HCT116 (cell line): ENCODE data around the gene SH3GL3. TPM values are rescaled to one million over a fixed set of nuclear protein-coding genes. Genes with fewer than 3 reads are reported as not detected.

Experiments used
- ATAC-seq: fragments of 200-7000 bp; cut with Tn5 transposase; 2 replicates; pipeline ENCODE4 v1.9.1; 2020; ENCODE audit warnings: mild to moderate bottlenecking, moderate library complexity
- BruUV-seq: library from RNA; stranded (reverse); fragments of 400-500 nt; replicated peaks from 2 replicates; lab custom pipeline; 2021; lab: Mats Ljungman, UMichigan
- CTCF ChIA-PET: fragments of 300-600 bp; sonication (Branson Sonifier 250); formaldehyde crosslinking; loops from one replicate; lab custom pipeline; 2021; ENCODE audit warnings: antibody characterized with exemption; lab: Charles Lee
- POLR2A ChIA-PET: fragments of 300-600, 350-600 bp; sonication (Branson Sonifier 250); formaldehyde crosslinking; loops from one replicate; lab custom pipeline; 2021; ENCODE audit warnings: antibody characterized with exemption; lab: Charles Lee
- RAD21 ChIA-PET, 2 experiments: fragments of 300-600 bp; sonication (Branson Sonifier 250); formaldehyde crosslinking; loops; one replicate each; lab custom pipeline; 2023; ENCODE audit warnings: low total read pairs in 2 of 2; ENCODE audit not compliant: uncharacterized antibody in 2 of 2, unreplicated experiment in 2 of 2, low non-redundant PET in 1 of 2; lab: Charles Lee
- DNase-seq: peaks from one replicate; pipeline ENCODE4 v3.0.0-alpha.2; 2010; ENCODE audit warnings: low read depth, low spot score
- H2AFZ ChIP-seq: fragments of 200-600 bp; shearing (Covaris generic), sonication (generic); 2 replicates; pipeline ENCODE4 v1.6.1; 2017; ENCODE audit warnings: low read depth, mixed run types, mixed read lengths, antibody characterized with exemption, low read length; ENCODE audit not compliant: poor library complexity, severe bottlenecking
- H3K27ac ChIP-seq: 2 replicates; pipeline ENCODE4 v1.5.1; 2012; ENCODE audit warnings: low read depth, low read length
- H3K27me3 ChIP-seq: fragments of 200-600 bp; sonication (generic); 2 replicates; pipeline ENCODE4 v1.6.1; 2016; ENCODE audit warnings: mixed run types, low read length, mixed read lengths; ENCODE audit not compliant: insufficient read depth
- H3K36me3 ChIP-seq, 2 experiments: fragments of 200-500 bp in 1 of 2; fragments of 200-600 bp in 1 of 2; sonication (Bioruptor generic) in 1 of 2; sonication (generic) in 1 of 2; 2 replicates each; pipeline versions ENCODE4 v1.5.1 to v1.6.1; 2014 to 2016; ENCODE audit warnings: low read length in 2 of 2, inconsistent platforms in 1 of 2, mixed read lengths in 1 of 2, mixed run types in 1 of 2; ENCODE audit not compliant: insufficient read depth in 2 of 2, control insufficient read depth in 1 of 2
- H3K4me1 ChIP-seq, 2 experiments: fragments of 200-600 bp in 1 of 2; sonication (generic) in 1 of 2; 2 replicates each; pipeline versions ENCODE4 v1.5.1 to v1.6.1; 2012 to 2017; ENCODE audit warnings: low read length in 2 of 2, inconsistent platforms in 1 of 2, mild to moderate bottlenecking in 1 of 2, mixed read lengths in 1 of 2, mixed run types in 1 of 2, moderate library complexity in 1 of 2; ENCODE audit not compliant: insufficient read depth in 2 of 2, control insufficient read depth in 1 of 2
- H3K4me2 ChIP-seq: fragments of 200-600 bp; sonication (generic); 2 replicates; pipeline ENCODE4 v1.6.1; 2017; ENCODE audit warnings: mixed run types, low read length, mixed read lengths
- H3K4me3 ChIP-seq, 2 experiments: fragments of 200-600 bp in 1 of 2; sonication (generic) in 1 of 2; replicated peaks in 1 of 2; 2 replicates each; pipeline ENCODE4 v1.5.1; 2011 to 2016; ENCODE audit warnings: low read length in 2 of 2, control low read depth in 1 of 2, low read depth in 1 of 2, mild to moderate bottlenecking in 1 of 2, mixed read lengths in 1 of 2, mixed run types in 1 of 2
- H3K79me2 ChIP-seq: fragments of 200-600 bp; sonication (generic); 2 replicates; pipeline ENCODE4 v1.6.1; 2017; ENCODE audit warnings: mild to moderate bottlenecking, mixed run types, low read length, moderate library complexity, mixed read lengths; ENCODE audit not compliant: insufficient read depth
- H3K9ac ChIP-seq: fragments of 200-600 bp; sonication (generic); 2 replicates; pipeline ENCODE4 v1.6.1; 2016; ENCODE audit warnings: low read length, mixed read lengths
- H3K9me2 ChIP-seq: fragments of 200-600 bp; sonication (generic), shearing (Covaris generic); 2 replicates; pipeline ENCODE4 v1.6.1; 2017; ENCODE audit warnings: mixed run types, mild to moderate bottlenecking, moderate library complexity; ENCODE audit not compliant: insufficient read depth
- H3K9me3 ChIP-seq, 2 experiments: fragments of 200-500 bp in 1 of 2; fragments of 200-600 bp in 1 of 2; sonication (Bioruptor generic) in 1 of 2; sonication (generic) in 1 of 2; 2 replicates each; pipeline ENCODE4 v1.6.1; 2014 to 2017; ENCODE audit warnings: low read length in 2 of 2, mixed read lengths in 2 of 2, inconsistent platforms in 1 of 2, low read depth in 1 of 2, mild to moderate bottlenecking in 1 of 2, mixed run types in 1 of 2, moderate library complexity in 1 of 2; ENCODE audit not compliant: control insufficient read depth in 1 of 2, insufficient read depth in 1 of 2
- H4K20me1 ChIP-seq: fragments of 200-600 bp; sonication (generic), shearing (Covaris generic); 2 replicates; pipeline ENCODE4 v1.6.1; 2017; ENCODE audit warnings: mixed run types, mild to moderate bottlenecking, moderate library complexity; ENCODE audit not compliant: insufficient read depth
- EGR1 ChIP-seq: IDR thresholded peaks from 2 replicates; pipeline ENCODE4 v1.6.1; 2012; ENCODE audit warnings: low read depth
- EZH2phosphoT487 ChIP-seq: fragments of 200-600 bp; IDR thresholded peaks from 2 replicates; pipeline ENCODE4 v1.6.1; 2018; ENCODE audit warnings: antibody characterized with exemption, borderline replicate concordance
- POLR2A ChIP-seq: IDR thresholded peaks from 2 replicates; pipeline ENCODE4 v1.7.0; 2011; ENCODE audit warnings: borderline replicate concordance; ENCODE audit not compliant: insufficient read depth, insufficient read length; ENCODE audit errors: extremely low read depth
- ZBTB33 ChIP-seq: IDR thresholded peaks from 2 replicates; pipeline ENCODE4 v1.6.1; 2011; ENCODE audit warnings: mild to moderate bottlenecking, low read length, moderate library complexity; ENCODE audit not compliant: insufficient replicate concordance; ENCODE audit errors: extremely low read depth
- intact Hi-C: fragments of 100-400 bp; cut with micrococcal nuclease; formaldehyde crosslinking; loops from 2 replicates; pipeline ENCODE4 v1.10.0; 2022
- total RNA-seq: library from RNA; stranded (reverse); gene quantifications from one replicate; pipeline ENCODE4 v1.2.1, GENCODE V29; 2021; ENCODE audit not compliant: unreplicated experiment

The SH3GL3 gene
- total RNA-seq, 1 experiment from 2014 or later, result 1.3 TPM

GRCh38 chr15:83612898-83613635, 165.9 kb downstream of the SH3GL3 start (continued):
- no peak for TF ChIP-seq ZBTB33

- H3K36me3 ChIP-seq, result no peaks in the 10 kb centered on the region
- no peak overlapping the region for H3K27ac ChIP-seq
- H3K4me1 ChIP-seq, result no peaks in the 10 kb centered on the region
- intact Hi-C loops, result no loop called here
- H3K4me2 ChIP-seq, result no peak overlapping the region
- no peak overlapping the region for H3K4me3 ChIP-seq
- ATAC-seq (no peak), DNase-seq (no peak)
- BruUV-seq, result no TSS peak
- H3K79me2 ChIP-seq, result no peaks in the 10 kb centered on the region
- ChIA-PET CTCF (interaction anchor here (1.5 kb wide), 1 partner anchor 48 kb away, joined by 3 read pairs; no protein-coding TSS in a partner anchor), RAD21 (no interaction called here), POLR2A (no interaction called here)
- H3K9me3 ChIP-seq, result no peaks in the 10 kb centered on the region
- no peak overlapping the region for H3K9ac ChIP-seq
- no peaks in the 10 kb centered on the region for H3K9me2 ChIP-seq
- no peaks in the 10 kb centered on the region for H4K20me1 ChIP-seq
- H3K27me3 ChIP-seq, result 0 out of 2 replicates have a peak, but pooled peaks cover 3% of the 10 kb centered on the region
- H2AFZ ChIP-seq, result no peak overlapping the region
- no peak for TF ChIP-seq EZH2phosphoT487
- no peak for TF ChIP-seq POLR2A
- no peak for TF ChIP-seq EGR1
These were observed 166.6 kb downstream of the SH3GL3 start for GRCh38 chr15:83613714-83614113.
